Epithelial cell of esophagus (primary cell): ENCODE measurements around the gene IBA57.
A peak's percentile ranks its signal among the peaks of the same experiment; 100 is the strongest.
"Not testable (repeated sequence)": the region's sequence is repeated elsewhere in the genome, so short reads cannot be mapped to it uniquely, and the experiment has no call there.

Source experiments
- DNase-seq: peaks from one replicate; pipeline ENCODE4 v3.0.0; 2010; ENCODE audit warnings: low read depth
- H3K4me3 ChIP-seq: 2 replicates; pipeline ENCODE4 v1.5.1; 2011; ENCODE audit warnings: mild to moderate bottlenecking, low read length, control low read depth
- CTCF ChIP-seq: IDR thresholded peaks from 2 replicates; pipeline ENCODE4 v1.5.1; 2011; ENCODE audit warnings: low read depth, mild to moderate bottlenecking, low read length, control low read depth, inconsistent platforms; ENCODE audit not compliant: insufficient read depth; ENCODE audit errors: missing control alignments

IBA57 gene

GRCh38 chr1:228224198-228225164 lies 58.9 kb downstream of the IBA57 start:
- no peak for TF ChIP-seq CTCF
- H3K4me3 ChIP-seq: no peak overlapping the region
- DNase-seq: no peak

- H3K4me3 ChIP-seq: no peak overlapping the region
- no peak for TF ChIP-seq CTCF
- DNase-seq: no peak
These were observed 59.6 kb downstream of the IBA57 start for GRCh38 chr1:228225165-228225710.

GRCh38 chr1:228225740-228226139 lies 60.1 kb downstream of the IBA57 start:
- no peak for DNase-seq
- no peak overlapping the region for H3K4me3 ChIP-seq
- no peak for TF ChIP-seq CTCF

- no peak for DNase-seq
- TF ChIP-seq CTCF: no peak
- H3K4me3 ChIP-seq: no peak overlapping the region
These were observed 60.7 kb downstream of the IBA57 start for GRCh38 chr1:228226141-228226874.

GRCh38 chr1:228226956-228227791 lies 61.6 kb downstream of the IBA57 start:
- peak; percentile 8 for TF ChIP-seq CTCF
- H3K4me3 ChIP-seq: no peak overlapping the region
- peak; percentile 11 for DNase-seq

GRCh38 chr1:228228147-228228546 lies 62.5 kb downstream of the IBA57 start:
- H3K4me3 ChIP-seq, DNase-seq: not testable (repeated sequence)

- DNase-seq: peak; percentile 94
- H3K4me3 ChIP-seq: no peak overlapping the region
- no peak for TF ChIP-seq CTCF
These were observed 63.0 kb downstream of the IBA57 start for GRCh38 chr1:228228601-228229074.
